SJCRH30 (cell line): ENCODE measurements around the gene SMARCAL1. TPM values are rescaled to one million over a fixed set of nuclear protein-coding genes. Genes with fewer than 3 reads are reported as not detected.

Experiments used
- DNase-seq, 2 experiments: peaks; one replicate each; pipeline ENCODE4 v3.0.0-alpha.2; 2015 to 2020
- H3K27ac ChIP-seq: fragments of 250-450 bp; sonication (Bioruptor Pico); 2 replicates; pipeline ENCODE4 v1.5.1; 2020; ENCODE audit warnings: mild to moderate bottlenecking, moderate library complexity
- H3K27me3 ChIP-seq: fragments of 250-450 bp; sonication (Bioruptor Pico); 2 replicates; pipeline ENCODE4 v1.5.1; 2020; ENCODE audit warnings: mild to moderate bottlenecking, moderate library complexity
- H3K36me3 ChIP-seq: fragments of 250-450 bp; sonication (Bioruptor Pico); 2 replicates; pipeline ENCODE4 v1.5.1; 2020; ENCODE audit warnings: mild to moderate bottlenecking, moderate library complexity
- H3K4me1 ChIP-seq: fragments of 250-450 bp; sonication (Bioruptor Pico); 2 replicates; pipeline ENCODE4 v1.5.1; 2020; ENCODE audit warnings: mild to moderate bottlenecking, moderate library complexity
- H3K4me3 ChIP-seq: fragments of 250-450 bp; sonication (Bioruptor Pico); 2 replicates; pipeline ENCODE4 v1.5.1; 2020; ENCODE audit warnings: mild to moderate bottlenecking, moderate library complexity
- H3K9me3 ChIP-seq: fragments of 250-450 bp; sonication (Bioruptor Pico); replicated peaks from 2 replicates; pipeline ENCODE4 v1.5.1; 2020; ENCODE audit warnings: mild to moderate bottlenecking, moderate library complexity
- total RNA-seq: library from RNA; depleted of rRNA; stranded (reverse); fragments of >200 nt; shearing (Covaris generic); gene quantifications from 2 replicates; pipeline ENCODE4 v1.2.3, GENCODE V29; 2014; rRNA removed

SMARCAL1 gene
- total RNA-seq, 1 experiment from 2014 or later: 8.8 TPM

DNA sequence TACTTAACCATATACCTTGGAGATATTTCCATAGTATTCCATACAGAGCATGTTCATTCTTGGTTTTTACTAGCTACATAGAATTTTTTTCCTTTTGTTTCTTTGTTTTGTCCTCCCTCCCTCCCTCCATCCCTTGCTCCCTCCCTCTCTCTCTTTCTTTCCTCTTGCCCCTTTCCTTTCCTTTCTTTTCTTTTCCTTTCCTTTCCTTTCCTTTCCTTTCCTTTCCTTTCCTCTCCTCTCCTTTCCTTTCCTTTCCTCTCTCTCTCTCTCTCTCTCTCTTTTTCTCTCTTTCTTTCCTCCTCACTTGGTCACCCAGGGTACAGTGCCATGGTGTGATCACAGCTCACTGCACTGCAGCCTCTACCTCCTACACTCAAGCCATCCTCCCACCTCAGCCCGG is 114.7 kb downstream of the SMARCAL1 start:
- DNase-seq: no peak
- Histone ChIP-seq H3K9me3 (no peaks in the 10 kb centered on the region), H3K27me3 (no peaks in the 10 kb centered on the region), H3K4me1 (no peaks in the 10 kb centered on the region), H3K36me3 (no peaks in the 10 kb centered on the region), H3K4me3 (no peak overlapping the region), H3K27ac (no peak overlapping the region)

DNA sequence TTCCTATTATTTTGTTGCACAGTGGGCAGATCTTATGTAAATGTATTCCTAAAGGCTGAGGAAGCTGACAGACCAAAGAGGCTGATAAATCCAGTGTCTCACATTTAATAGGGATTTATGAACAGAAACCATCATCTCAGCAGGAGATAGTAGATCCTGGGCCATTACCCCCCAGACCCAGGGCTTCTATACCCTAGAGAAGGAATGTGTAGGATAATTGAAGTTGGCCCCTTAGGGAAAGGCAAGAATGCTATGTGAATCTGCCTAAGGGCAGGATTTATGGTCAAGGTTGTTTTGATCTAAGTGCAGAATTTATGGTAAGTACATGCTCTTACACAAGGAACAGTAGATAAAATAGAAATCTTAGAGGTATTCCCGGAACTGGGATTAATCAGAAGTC is 115.3 kb downstream of the SMARCAL1 start:
- no peak overlapping the region for H3K4me3 ChIP-seq
- no peak for DNase-seq
- H3K4me1 ChIP-seq: no peaks in the 10 kb centered on the region
- no peaks in the 10 kb centered on the region for H3K27me3 ChIP-seq
- H3K27ac ChIP-seq: no peak overlapping the region
- H3K36me3 ChIP-seq: no peaks in the 10 kb centered on the region
- H3K9me3 ChIP-seq: no peaks in the 10 kb centered on the region

DNA sequence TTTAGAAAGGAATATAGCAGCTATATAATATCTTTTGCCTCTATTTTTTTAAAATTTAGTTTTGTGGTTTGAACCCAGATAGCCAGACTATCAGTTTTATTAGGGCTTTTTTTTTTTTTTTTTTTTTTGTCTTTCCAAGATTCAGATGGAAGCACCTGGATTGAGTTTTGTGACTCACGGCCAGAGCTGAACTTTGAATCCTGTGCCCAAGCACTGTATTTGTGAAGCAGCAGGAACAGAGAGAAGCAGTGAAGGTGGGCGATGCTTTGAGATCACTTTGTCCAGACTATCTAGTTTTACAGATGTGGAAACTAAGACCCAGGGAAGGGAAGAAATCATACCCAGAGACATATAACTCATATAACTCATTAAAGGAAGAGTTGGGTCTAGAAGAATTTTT is 120.3 kb downstream of the SMARCAL1 start:
- Histone ChIP-seq H3K9me3 (no peaks in the 10 kb centered on the region), H3K27me3 (no peaks in the 10 kb centered on the region), H3K4me3 (no peak overlapping the region), H3K27ac (no peak overlapping the region), H3K36me3 (no peaks in the 10 kb centered on the region), H3K4me1 (peaks cover 3% of the 10 kb centered on the region; the same call in 1 of the 2 replicates)
- DNase-seq: no peak

Other genes starting within 250 kb of the SMARCAL1 start
- not detected in 2 replicates for gene MARCHF4, start 40.0 kb upstream of the SMARCAL1 start, total RNA-seq
- 4,028 and 4,913 TPM in 2 replicates for gene RPL37A, start 86.4 kb downstream of the SMARCAL1 start, total RNA-seq
- gene IGFBP2, start 220.9 kb downstream of the SMARCAL1 start, total RNA-seq: 175 and 188 TPM in 2 replicates